ENCODE data around the gene LCP1.
"Not testable (repeated sequence)": the region's sequence is repeated elsewhere in the genome, so short reads cannot be mapped to it uniquely, and the experiment has no call there.

GRCh38 chr13:46214741-46215140 is 32.8 kb upstream of the LCP1 start:
- not testable (repeated sequence) for TF ChIP-seq CTCF (conservative IDR thresholded peaks at IDR 0.05; ENCODE audit: low read depth, low read length); EZH2 (IDR thresholded peaks at IDR 0.05; ENCODE audit: borderline replicate concordance, low read depth, low read length, poor library complexity, severe bottlenecking)

Measured in A673 (cell line).